Activated T-cell treated with anti-CD3 and anti-CD28 coated beads, Interleukin-2, amount 50 U/mL, for 24 hours (primary cell): Measurements from ENCODE around the gene COX7B.
A peak's percentile ranks its signal among the peaks of the same experiment; 100 is the strongest.
"Not testable (repeated sequence)": the region's sequence is repeated elsewhere in the genome, so short reads cannot be mapped to it uniquely, and the experiment has no call there.

Source experiments
- DNase-seq: peaks from one replicate; pipeline ENCODE4 v3.0.0-alpha.2; 2020
- H3K27ac Mint-ChIP-seq: 2 replicates; pipeline ENCODE4 v1.8.0; 2020; ENCODE audit warnings: mild to moderate bottlenecking, mixed read lengths
- H3K27me3 Mint-ChIP-seq: 2 replicates; pipeline ENCODE4 v1.8.0; 2020; ENCODE audit warnings: mixed read lengths
- H3K36me3 Mint-ChIP-seq: 2 replicates; pipeline ENCODE4 v1.8.0; 2020; ENCODE audit warnings: low read depth, mixed read lengths
- H3K4me1 Mint-ChIP-seq: 2 replicates; pipeline ENCODE4 v1.8.0; 2020; ENCODE audit warnings: low read depth, mixed read lengths
- H3K4me3 Mint-ChIP-seq: 2 replicates; pipeline ENCODE4 v1.8.0; 2020; ENCODE audit warnings: mild to moderate bottlenecking, moderate library complexity, mixed read lengths
- H3K9me3 Mint-ChIP-seq: 2 replicates; pipeline ENCODE4 v1.8.0; 2020; ENCODE audit warnings: mixed read lengths

Gene COX7B, protein sequence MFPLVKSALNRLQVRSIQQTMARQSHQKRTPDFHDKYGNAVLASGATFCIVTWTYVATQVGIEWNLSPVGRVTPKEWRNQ

GRCh38 chrX:77899081-77899828 is at the start of gene COX7B:
Gene COX7B, plus strand, starts transcription at chrX:77899468. Its CDS starts 86 bp downstream, at chrX:77899554.
- Mint-ChIP-seq H3K27ac (peak within 1 kb of the TSS; percentile 91), H3K4me3 (peak within 1 kb of the TSS; percentile 84), H3K36me3 (peaks cover 49% of the 10 kb centered on the region), H3K9me3 (no peaks in the 10 kb centered on the region), H3K27me3 (peaks cover 7% of the 10 kb centered on the region), H3K4me1 (peaks cover 22% of the 10 kb centered on the region)
- peak; percentile 50 for DNase-seq

GRCh38 chrX:77875372-77875771 is 23.9 kb upstream of the COX7B start:
- H3K4me3 Mint-ChIP-seq, result no peak overlapping the region
- no peak overlapping the region for H3K27ac Mint-ChIP-seq
- peaks cover 29% of the 10 kb centered on the region for H3K36me3 Mint-ChIP-seq
- H3K4me1 Mint-ChIP-seq, result peaks cover 3% of the 10 kb centered on the region
- no peaks in the 10 kb centered on the region for H3K9me3 Mint-ChIP-seq
- no peak for DNase-seq
- H3K27me3 Mint-ChIP-seq, result peaks cover 6% of the 10 kb centered on the region

GRCh38 chrX:77881418-77881817 is 17.9 kb upstream of the COX7B start:
- not testable (repeated sequence) for H3K27me3 Mint-ChIP-seq

GRCh38 chrX:77892887-77893286 is 6.4 kb upstream of the COX7B start:
- Mint-ChIP-seq H3K4me1 (peaks cover 31% of the 10 kb centered on the region), H3K9me3 (no peaks in the 10 kb centered on the region), H3K4me3 (peak overlapping the region; percentile 90), H3K36me3 (peaks cover 23% of the 10 kb centered on the region), H3K27me3 (peaks cover 7% of the 10 kb centered on the region), H3K27ac (peak overlapping the region; percentile 15)
- DNase-seq, result no peak

More at GRCh38 chrX:77881418-77881817, 17.9 kb upstream of the COX7B start:
- not testable (repeated sequence) for H3K9me3 Mint-ChIP-seq, H3K4me3 Mint-ChIP-seq, H3K4me1 Mint-ChIP-seq, DNase-seq, H3K27ac Mint-ChIP-seq
- H3K36me3 Mint-ChIP-seq, result peaks cover 16% of the 10 kb centered on the region

GRCh38 chrX:77893713-77894112 is 5.6 kb upstream of the COX7B start:
- Mint-ChIP-seq H3K27ac (peak overlapping the region; percentile 79), H3K4me3 (peak overlapping the region; percentile 90), H3K4me1 (peaks cover 31% of the 10 kb centered on the region), H3K36me3 (peaks cover 21% of the 10 kb centered on the region), H3K9me3 (no peaks in the 10 kb centered on the region), H3K27me3 (peaks cover 7% of the 10 kb centered on the region)
- DNase-seq, result no peak

DNA sequence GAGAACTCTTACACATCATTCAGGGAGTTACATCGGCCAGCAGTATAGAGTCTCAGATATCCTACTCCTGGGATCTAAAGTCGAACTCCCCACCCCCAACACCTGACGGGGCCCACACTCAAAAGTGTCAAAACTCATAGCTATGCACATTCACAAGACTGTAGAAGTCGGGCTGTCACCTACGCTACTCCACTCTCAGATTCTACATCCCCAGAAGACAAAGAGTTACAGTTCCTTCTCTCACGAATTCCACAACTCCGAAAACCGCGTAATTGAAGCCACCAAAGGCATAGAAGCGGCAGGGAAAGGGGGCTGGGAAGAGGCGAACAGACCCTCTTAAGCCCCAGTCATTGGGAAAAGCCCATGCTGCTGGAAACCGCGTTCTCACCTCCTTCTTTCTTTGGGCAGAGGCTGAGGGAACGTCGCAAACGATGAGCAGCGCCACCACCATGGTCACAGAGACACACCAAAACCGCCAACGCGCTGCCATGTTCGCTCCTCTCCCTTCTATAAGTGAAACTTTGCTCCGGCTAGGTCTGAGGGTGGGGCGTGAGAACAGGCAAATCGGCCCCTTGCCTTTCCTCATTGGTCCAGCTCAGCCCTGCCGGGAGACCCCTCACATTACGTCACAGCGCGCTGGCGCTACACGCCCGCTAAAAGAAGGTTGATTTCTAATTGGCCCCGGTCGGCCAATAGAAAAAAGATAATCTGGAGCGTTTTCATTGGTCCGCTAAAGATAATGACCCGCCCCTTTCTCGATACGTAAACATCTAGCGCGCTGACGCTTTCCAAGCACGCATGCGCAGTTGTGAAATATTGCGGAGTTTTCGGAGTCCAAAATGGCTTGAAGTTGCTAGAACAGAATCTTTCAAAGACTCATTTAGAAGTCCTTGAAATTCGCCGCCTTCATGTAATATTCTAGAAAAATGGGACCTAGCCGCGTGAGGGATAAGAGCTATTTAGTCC is 4.1 kb upstream of the COX7B start, which contains the start of gene MAGT1:
TSS of gene MAGT1 (minus strand) at position 515 of the 966 bp plus-strand sequence. CDS start at position 490, 25 bp downstream.
- H3K9me3 Mint-ChIP-seq, result no peaks in the 10 kb centered on the region
- DNase-seq, result peak; percentile 83
- H3K4me1 Mint-ChIP-seq, result peaks cover 30% of the 10 kb centered on the region
- H3K27me3 Mint-ChIP-seq, result peaks cover 7% of the 10 kb centered on the region
- peak within 1 kb of the TSS; percentile 97 for H3K27ac Mint-ChIP-seq
- peak within 1 kb of the TSS; percentile 90 for H3K4me3 Mint-ChIP-seq
- H3K36me3 Mint-ChIP-seq, result peaks cover 27% of the 10 kb centered on the region

- H3K27ac Mint-ChIP-seq, result peak overlapping the region; percentile 91
- H3K36me3 Mint-ChIP-seq, result peaks cover 50% of the 10 kb centered on the region
- peaks cover 1% of the 10 kb centered on the region for H3K27me3 Mint-ChIP-seq
- H3K4me1 Mint-ChIP-seq, result peaks cover 21% of the 10 kb centered on the region
- H3K9me3 Mint-ChIP-seq, result no peaks in the 10 kb centered on the region
- DNase-seq, result no peak
- peak overlapping the region; percentile 84 for H3K4me3 Mint-ChIP-seq
Measured at GRCh38 chrX:77900688-77901087, 1.4 kb downstream of the COX7B start.

DNA sequence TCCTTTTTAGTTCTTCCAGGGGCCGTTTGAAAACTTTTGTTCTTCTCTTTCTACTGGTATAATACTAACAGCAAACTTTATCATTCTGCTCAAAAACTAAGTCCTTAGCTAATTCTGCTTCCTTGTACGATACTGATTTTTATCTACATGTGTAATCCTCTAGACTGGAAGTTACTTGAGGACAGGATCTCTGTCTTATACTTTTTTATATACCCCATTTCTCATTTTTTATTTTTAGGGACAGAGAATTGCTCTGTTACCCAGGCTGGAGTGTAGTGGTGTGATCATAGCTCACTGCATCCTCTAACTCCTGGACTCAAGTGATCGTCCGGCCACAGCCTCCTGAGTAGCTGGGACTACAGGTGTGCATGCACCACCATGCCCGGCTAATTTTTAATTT is 2.2 kb downstream of the COX7B start:
- Mint-ChIP-seq H3K36me3 (peaks cover 55% of the 10 kb centered on the region), H3K27me3 (no peaks in the 10 kb centered on the region), H3K9me3 (no peaks in the 10 kb centered on the region), H3K4me1 (peaks cover 20% of the 10 kb centered on the region), H3K4me3 (peak overlapping the region; percentile 84), H3K27ac (peak overlapping the region; percentile 91)
- DNase-seq, result no peak

- Mint-ChIP-seq H3K36me3 (peaks cover 13% of the 10 kb centered on the region), H3K9me3 (no peaks in the 10 kb centered on the region), H3K27ac (peak within 1 kb of the TSS; percentile 97), H3K4me3 (peak within 1 kb of the TSS; percentile 85), H3K4me1 (peaks cover 24% of the 10 kb centered on the region), H3K27me3 (peaks cover 15% of the 10 kb centered on the region)
- DNase-seq, result peak; percentile 89
Measured at GRCh38 chrX:77910108-77910840, 11.0 kb downstream of the COX7B start, which contains the start of gene ATP7A. Gene ATP7A, plus strand, starts transcription at chrX:77910693. Its CDS starts 60,949 bp downstream, at chrX:77971642.

- peak overlapping the region; percentile 8 for H3K27ac Mint-ChIP-seq
Measured at GRCh38 chrX:77917294-77917933, 18.1 kb downstream of the COX7B start.

GRCh38 chrX:77918568-77918967 is 19.3 kb downstream of the COX7B start:
- no peak overlapping the region for H3K27ac Mint-ChIP-seq
- peaks cover 24% of the 10 kb centered on the region for H3K4me1 Mint-ChIP-seq
- H3K36me3 Mint-ChIP-seq, result no peaks in the 10 kb centered on the region
- H3K27me3 Mint-ChIP-seq, result peaks cover 5% of the 10 kb centered on the region
- no peak for DNase-seq
- no peaks in the 10 kb centered on the region for H3K9me3 Mint-ChIP-seq
- H3K4me3 Mint-ChIP-seq, result no peak overlapping the region

More at GRCh38 chrX:77917294-77917933, 18.1 kb downstream of the COX7B start:
- peak overlapping the region; percentile 21 for H3K4me3 Mint-ChIP-seq
- no peaks in the 10 kb centered on the region for H3K9me3 Mint-ChIP-seq
- no peak for DNase-seq
- peaks cover 29% of the 10 kb centered on the region for H3K4me1 Mint-ChIP-seq
- peaks cover 3% of the 10 kb centered on the region for H3K27me3 Mint-ChIP-seq
- no peaks in the 10 kb centered on the region for H3K36me3 Mint-ChIP-seq

GRCh38 chrX:77919370-77919769 is 20.1 kb downstream of the COX7B start:
- not testable (repeated sequence) for H3K36me3 Mint-ChIP-seq, H3K4me3 Mint-ChIP-seq, DNase-seq, H3K27me3 Mint-ChIP-seq, H3K27ac Mint-ChIP-seq, H3K9me3 Mint-ChIP-seq
- H3K4me1 Mint-ChIP-seq, result peaks cover 22% of the 10 kb centered on the region

GRCh38 chrX:77922787-77923186 is 23.5 kb downstream of the COX7B start:
- Mint-ChIP-seq H3K27ac (no peak overlapping the region), H3K36me3 (no peaks in the 10 kb centered on the region), H3K9me3 (no peaks in the 10 kb centered on the region), H3K4me3 (no peak overlapping the region), H3K27me3 (peaks cover 5% of the 10 kb centered on the region), H3K4me1 (peaks cover 17% of the 10 kb centered on the region)
- no peak for DNase-seq
